Left lung (tissue), 10 donors: ENCODE results near the gene TRMT61B. TPM values are rescaled to one million over a fixed set of nuclear protein-coding genes. Genes with fewer than 3 reads are reported as not detected.

ENCODE experiments used
- ATAC-seq: fragments of 200-7000 bp; cut with Tn5 transposase; one replicate; pipeline ENCODE4 v1.9.1; 2020; ENCODE audit warnings: moderate library complexity
- DNase-seq, 4 donors: peaks; one replicate each; pipeline ENCODE4 v3.0.0-alpha.2; 2013 to 2020
- H3K27ac ChIP-seq, 2 donors: fragments of 200-600 bp; sonication (generic) in 1 of 2; one replicate each; pipeline versions ENCODE4 v1.5.0 to v1.8.0; 2020 to 2021
- H3K27me3 ChIP-seq, 2 donors: fragments of 200-600 bp; sonication (generic) in 1 of 2; one replicate each; pipeline versions ENCODE4 v1.5.0 to v1.8.0; 2020 to 2021
- H3K36me3 ChIP-seq, 2 donors: fragments of 200-600 bp; sonication (generic) in 1 of 2; one replicate each; pipeline versions ENCODE4 v1.5.0 to v1.8.0; 2020 to 2021
- H3K4me1 ChIP-seq, 2 donors: fragments of 200-600 bp; one replicate each; pipeline ENCODE4 v1.8.0; 2021
- H3K4me3 ChIP-seq, 2 donors: fragments of 200-600 bp; sonication (generic) in 1 of 2; one replicate each; pipeline versions ENCODE4 v1.5.0 to v1.8.0; 2020 to 2021; ENCODE audit warnings: mild to moderate bottlenecking in 1 of 2
- H3K9me3 ChIP-seq, 2 donors: fragments of 200-600 bp; sonication (generic) in 1 of 2; one replicate each; pipeline versions ENCODE4 v1.5.0 to v1.8.0; 2020 to 2021
- CTCF ChIP-seq, 2 donors: fragments of 200-600 bp; sonication (generic) in 1 of 2; IDR thresholded peaks; one replicate each; pipeline versions ENCODE4 v1.5.0 to v1.8.0; 2021; ENCODE audit warnings: antibody characterized with exemption in 2 of 2
- intact Hi-C, 2 donors: fragments of 100-400 bp; cut with DNase I; formaldehyde crosslinking; loops; one replicate each; pipeline versions ENCODE4 v1.11.2 to v1.14.2; 2022
- polyA plus RNA-seq, 6 donors: library from polyadenylated mRNA; unstranded; fragments of 120-200 nt; gene quantifications; one replicate each; pipeline ENCODE4 v1.2.1, GENCODE V29; 2013; ENCODE audit not compliant: insufficient read length in 6 of 6
- total RNA-seq, 2 donors: library from RNA; stranded (reverse); fragmentation: NEBNext Ultra II Directional; extraction: Animal tissue kit (Norgen Biotek cat#: 25700); gene quantifications; one replicate each; pipeline ENCODE4 v1.2.1, GENCODE V29; 2021
- donor health status: DM: no; HTN: yes; CAD: no.
- donor health status: DM: no; HTN: no; CAD: no.

The TRMT61B gene
- total and polyA plus RNA-seq, 8 donors: 10.0 to 27.7 (median 23.1) TPM

GRCh38 chr2:28869494-28870145 is 489 bp downstream of the TRMT61B start:
- Histone ChIP-seq H3K4me3 (peak overlapping the region; percentile 73 to 93), H3K4me1 (peaks cover 14 to 34% of the 10 kb centered on the region in 2 donors), H3K9me3 (no peaks in the 10 kb centered on the region), H3K27me3 (no peaks in the 10 kb centered on the region), H3K36me3 (no peaks in the 10 kb centered on the region), H3K27ac (peak overlapping the region; percentile 54 to 73)
- peak; percentile 49 for ATAC-seq
- DNase-seq: peak in 1 of 4 donors; percentile 83
- intact Hi-C loops: no loop called here
- TF ChIP-seq CTCF (IDR thresholded peaks at IDR 0.05): no peak

- Histone ChIP-seq H3K27ac (no peak overlapping the region), H3K4me1 (peaks cover 14 to 34% of the 10 kb centered on the region in 2 donors), H3K36me3 (peaks cover 0 to 7% of the 10 kb centered on the region in 2 donors), H3K9me3 (no peaks in the 10 kb centered on the region), H3K27me3 (no peaks in the 10 kb centered on the region), H3K4me3 (peak overlapping the region; percentile 73 to 93)
- TF ChIP-seq CTCF (IDR thresholded peaks at IDR 0.05): no peak
- ATAC-seq: no peak
- intact Hi-C loops: no loop called here
- no peak for DNase-seq
Observed at GRCh38 chr2:28868611-28869010, 1.5 kb downstream of the TRMT61B start.

- intact Hi-C loops: no loop called here
- ATAC-seq (no peak), DNase-seq (no peak)
- TF ChIP-seq CTCF (IDR thresholded peaks at IDR 0.05): no peak
- Histone ChIP-seq H3K4me3 (no peak overlapping the region), H3K27me3 (no peaks in the 10 kb centered on the region), H3K36me3 (peaks cover 0 to 43% of the 10 kb centered on the region in 2 donors), H3K4me1 (no peaks in the 10 kb centered on the region), H3K27ac (no peak overlapping the region), H3K9me3 (no peaks in the 10 kb centered on the region)
Observed at GRCh38 chr2:28855977-28856376, 14.1 kb downstream of the TRMT61B start.

- Histone ChIP-seq H3K36me3 (peaks cover 0 to 35% of the 10 kb centered on the region in 2 donors), H3K27ac (no peak overlapping the region), H3K4me1 (no peaks in the 10 kb centered on the region), H3K27me3 (no peaks in the 10 kb centered on the region), H3K4me3 (no peak overlapping the region), H3K9me3 (no peaks in the 10 kb centered on the region)
- TF ChIP-seq CTCF (IDR thresholded peaks at IDR 0.05): no peak
- DNase-seq (no peak), ATAC-seq (no peak)
- intact Hi-C loops: no loop called here
Observed at GRCh38 chr2:28855193-28855592, 14.9 kb downstream of the TRMT61B start.

GRCh38 chr2:28842042-28842441 is 28.1 kb downstream of the TRMT61B start:
- Histone ChIP-seq H3K27me3 (no peaks in the 10 kb centered on the region), H3K36me3 (peaks cover 0 to 9% of the 10 kb centered on the region in 2 donors), H3K4me3 (no peak overlapping the region), H3K27ac (no peak overlapping the region), H3K9me3 (no peaks in the 10 kb centered on the region), H3K4me1 (no peaks in the 10 kb centered on the region)
- ATAC-seq: no peak
- intact Hi-C loops: no loop called here
- no peak for DNase-seq
- TF ChIP-seq CTCF (IDR thresholded peaks at IDR 0.05): no peak
